NCI-H2171 (cell line): ENCODE data around the gene SLC8A1.

Experiments used
- DNase-seq: peaks from one replicate; lab custom pipeline; 2025; lab: John Stamatoyannopoulos, UW

The SLC8A1 gene

DNA sequence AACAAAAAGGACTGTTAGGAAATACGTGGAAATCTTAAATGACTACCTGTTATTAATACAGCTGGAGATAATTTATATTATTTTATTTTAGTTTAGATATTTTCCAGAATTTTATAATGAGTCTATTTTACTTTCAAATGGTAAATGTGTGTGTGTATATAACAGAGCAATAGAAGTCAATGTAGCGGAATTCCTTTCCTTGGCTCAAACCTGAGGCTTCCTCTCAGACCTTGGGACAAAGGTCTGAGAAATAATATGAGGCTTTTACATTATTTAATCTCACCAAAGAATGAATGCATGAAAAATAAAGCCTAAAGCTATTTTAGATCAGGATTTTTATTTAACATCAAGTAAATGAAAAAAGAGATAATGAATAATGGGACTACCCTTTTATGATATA is 65.7 kb downstream of the SLC8A1 start:
- no peak for DNase-seq

DNA sequence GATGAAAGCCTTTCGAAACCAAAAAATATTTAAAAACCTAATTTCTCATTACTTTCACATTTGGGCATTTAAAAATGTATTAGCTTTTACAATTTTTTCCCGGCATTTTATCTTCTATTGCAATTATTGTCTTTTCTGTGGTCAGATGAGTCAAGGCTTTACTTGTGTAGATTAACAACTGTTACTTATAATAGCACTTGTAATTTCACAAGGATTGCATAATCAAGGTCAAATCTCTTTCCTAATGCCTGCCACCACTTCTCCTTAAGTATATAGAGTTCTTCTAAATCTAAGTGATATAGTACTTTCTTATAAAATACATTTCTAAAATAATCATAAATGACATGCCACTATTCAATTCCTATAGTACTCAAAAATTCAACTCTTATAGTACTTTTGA is 67.2 kb downstream of the SLC8A1 start:
- no peak for DNase-seq

DNA sequence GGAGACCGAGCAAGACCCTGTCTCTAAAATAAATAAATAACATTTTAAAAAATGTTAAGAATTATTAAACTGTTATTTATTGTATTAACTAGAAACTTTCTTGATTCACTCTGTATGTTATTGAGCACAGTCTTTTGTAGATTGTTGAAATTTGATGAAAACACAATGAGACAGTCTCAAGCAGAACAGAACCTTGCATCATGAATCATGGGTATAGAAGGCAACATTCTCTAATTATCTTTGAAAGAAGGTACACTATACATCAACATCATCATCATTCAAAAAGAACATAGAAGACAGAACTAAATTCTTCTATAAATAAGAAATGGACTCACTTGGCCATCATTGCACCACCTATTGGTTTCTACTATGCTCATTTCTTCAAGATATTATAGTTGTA is 67.7 kb downstream of the SLC8A1 start:
- DNase-seq, result no peak

DNA sequence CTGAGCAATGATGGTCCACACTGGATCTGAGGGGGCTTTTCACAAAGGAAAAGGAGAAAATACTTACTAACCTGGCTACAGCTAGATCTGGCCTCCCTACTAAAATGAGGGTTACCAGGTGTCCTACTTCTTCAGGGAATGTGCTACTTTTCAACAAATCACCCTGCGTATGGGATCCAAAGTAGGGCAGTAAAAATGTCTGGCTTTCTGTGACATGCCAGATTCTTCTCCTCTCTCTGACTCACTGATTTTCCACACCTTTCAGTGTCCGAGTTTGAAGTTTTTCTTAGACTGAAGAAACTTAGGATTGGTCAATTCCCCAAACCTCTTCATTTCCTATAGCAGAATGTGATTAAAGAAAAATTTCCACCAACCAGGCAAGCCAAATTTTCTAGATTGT is 71.2 kb downstream of the SLC8A1 start:
- no peak for DNase-seq

DNA sequence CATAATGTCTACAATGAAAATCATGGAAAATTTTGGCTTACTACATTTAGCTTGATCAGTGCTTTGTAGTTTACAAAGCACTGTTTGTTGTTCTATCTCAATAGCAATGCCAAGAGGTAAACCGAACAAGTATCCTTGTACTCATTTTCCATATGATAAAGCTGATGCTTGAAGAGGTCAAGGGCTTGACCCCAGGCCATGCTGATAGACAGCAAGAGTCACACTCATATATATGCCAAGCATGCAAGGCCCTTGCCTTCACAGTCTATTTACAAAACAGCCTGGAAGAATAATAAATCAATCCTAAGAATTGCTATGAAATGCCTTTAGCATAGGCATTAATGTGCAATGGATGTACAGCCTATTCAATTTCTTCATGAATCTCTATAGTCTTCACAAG is 71.8 kb downstream of the SLC8A1 start:
- DNase-seq, result no peak

DNA sequence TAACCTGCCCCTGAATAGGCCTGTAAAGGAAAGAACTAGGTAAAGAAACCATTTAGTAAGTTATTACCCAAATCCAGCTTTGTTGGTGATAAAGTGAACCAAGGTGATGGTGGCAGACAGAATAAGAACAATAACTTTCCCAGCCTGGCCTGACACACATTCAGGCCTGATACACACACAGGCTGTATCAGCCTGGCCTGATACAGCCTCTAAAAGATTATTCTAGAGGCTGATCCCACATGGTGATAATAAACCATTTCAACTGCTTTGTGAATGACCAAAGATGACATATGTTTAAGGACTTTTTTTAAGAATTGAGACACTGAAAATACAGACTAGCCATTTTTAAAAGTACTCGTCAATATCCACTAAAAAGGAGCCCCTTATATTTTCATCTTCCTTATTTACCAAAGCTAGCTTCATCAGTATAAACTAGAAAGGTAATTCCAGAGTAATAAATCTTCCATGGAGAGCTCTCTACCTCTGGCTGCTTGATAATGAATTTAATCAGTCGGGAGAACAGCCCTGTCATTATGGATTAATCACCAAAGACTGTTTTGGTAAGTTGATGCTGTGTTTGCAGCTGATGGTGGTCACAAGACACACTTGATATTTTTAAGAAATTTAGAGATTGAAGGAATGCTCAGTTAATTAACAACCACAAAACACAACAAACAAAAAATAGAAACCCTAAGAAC is 77.2 kb downstream of the SLC8A1 start:
- DNase-seq, result no peak

DNA sequence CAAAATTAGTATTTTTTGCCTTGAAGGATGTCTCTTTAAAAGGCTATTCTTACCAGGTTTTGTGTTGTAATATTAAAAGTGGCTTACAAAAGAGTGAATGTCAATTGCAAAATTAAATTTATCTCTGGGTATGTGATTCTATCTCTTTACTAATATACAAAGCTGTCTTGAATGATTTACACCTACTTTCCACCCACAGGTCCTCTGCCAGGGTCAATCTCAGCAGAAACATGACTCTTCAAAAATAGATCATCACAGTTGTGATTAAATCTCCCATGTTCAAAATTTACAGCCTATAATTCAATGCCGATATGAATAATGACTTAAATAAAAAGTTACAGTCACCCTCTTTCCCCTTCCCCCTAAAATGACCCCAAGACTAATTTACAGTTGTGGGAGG is 78.8 kb downstream of the SLC8A1 start:
- DNase-seq, result no peak

DNA sequence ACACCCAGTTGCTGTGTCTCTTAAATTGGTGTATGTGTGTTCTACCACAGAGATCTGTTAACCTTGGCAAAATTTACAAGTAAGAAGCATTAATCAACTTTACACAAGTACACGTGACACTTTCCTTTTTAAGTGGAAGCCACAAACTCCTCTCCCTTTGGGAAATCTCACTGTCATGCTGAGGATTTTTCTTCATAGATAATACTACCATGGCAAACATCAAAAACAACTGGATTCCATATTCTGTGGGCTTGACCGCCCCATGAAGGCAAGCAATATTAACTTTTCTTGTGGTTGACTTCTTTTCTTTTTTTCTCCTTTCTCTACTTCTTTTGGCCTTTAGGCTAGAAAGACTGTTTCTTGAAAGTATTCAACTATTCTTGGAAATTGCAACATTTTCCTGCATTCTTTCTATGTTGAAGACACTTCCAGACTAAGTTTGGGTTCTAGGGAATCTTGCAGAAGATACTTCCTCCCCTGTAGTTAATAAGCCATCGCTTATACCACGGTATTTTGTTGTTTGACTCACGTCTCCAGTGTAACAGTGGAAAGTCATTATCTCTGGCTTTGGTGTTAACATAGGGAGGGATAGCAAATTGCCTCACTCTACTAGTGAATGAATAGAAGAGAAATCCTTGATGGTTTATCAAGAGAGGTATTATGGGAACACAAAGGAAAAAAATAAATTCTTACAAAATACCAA is 79.5 kb downstream of the SLC8A1 start:
- DNase-seq, result no peak

DNA sequence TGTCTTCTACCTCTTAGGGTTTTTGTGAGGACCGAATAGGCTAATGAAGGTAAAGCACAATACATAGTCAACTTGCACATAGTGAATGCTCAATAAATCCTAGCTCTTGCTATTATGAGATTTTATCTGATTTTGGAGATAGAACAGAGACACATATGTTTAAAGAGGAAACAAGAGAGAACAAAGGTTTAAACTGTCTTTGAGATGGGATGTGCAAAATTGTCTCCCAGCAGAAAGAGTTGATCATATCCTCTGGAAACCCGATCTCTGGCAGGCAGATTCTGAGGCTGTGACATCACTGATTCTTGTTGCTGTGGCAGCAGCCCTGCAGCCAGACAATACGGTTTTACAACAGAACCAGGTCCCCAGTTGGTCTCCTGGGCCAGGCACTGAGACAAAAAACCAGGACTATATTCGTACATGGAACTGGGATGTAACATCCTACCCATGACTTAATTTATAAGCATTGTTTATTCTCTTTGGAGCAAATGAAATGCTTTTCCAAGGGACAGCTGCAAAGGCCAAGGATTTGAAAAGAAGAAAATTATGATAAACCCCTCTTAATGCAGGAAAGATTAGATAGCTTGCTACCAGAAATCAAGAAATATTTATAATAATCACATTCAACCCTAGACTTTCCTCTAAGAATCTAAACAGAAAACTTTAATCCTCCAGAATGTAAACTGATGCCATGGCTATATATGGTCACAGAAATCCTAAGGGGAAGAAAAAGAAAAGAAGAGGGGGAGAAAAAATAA is 80.2 kb downstream of the SLC8A1 start:
- no peak for DNase-seq

DNA sequence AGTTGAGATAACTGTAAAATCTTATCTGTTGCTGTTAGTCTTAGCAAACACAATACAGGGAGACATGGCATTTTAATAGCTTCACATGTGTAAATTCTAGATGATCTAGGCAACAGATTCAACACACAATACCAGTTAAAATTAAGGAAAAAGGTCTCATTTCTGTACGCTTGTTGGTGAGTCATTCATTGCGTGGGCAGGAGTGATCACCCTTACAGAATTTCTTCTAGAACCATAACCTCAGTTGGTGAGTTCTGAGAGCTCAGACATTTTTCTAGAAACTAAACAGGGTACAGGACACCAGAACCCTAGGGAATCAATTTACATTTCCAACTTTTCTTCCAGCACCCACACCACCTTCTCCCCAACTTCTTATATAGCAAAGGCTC is 81.9 kb downstream of the SLC8A1 start:
- no peak for DNase-seq

DNA sequence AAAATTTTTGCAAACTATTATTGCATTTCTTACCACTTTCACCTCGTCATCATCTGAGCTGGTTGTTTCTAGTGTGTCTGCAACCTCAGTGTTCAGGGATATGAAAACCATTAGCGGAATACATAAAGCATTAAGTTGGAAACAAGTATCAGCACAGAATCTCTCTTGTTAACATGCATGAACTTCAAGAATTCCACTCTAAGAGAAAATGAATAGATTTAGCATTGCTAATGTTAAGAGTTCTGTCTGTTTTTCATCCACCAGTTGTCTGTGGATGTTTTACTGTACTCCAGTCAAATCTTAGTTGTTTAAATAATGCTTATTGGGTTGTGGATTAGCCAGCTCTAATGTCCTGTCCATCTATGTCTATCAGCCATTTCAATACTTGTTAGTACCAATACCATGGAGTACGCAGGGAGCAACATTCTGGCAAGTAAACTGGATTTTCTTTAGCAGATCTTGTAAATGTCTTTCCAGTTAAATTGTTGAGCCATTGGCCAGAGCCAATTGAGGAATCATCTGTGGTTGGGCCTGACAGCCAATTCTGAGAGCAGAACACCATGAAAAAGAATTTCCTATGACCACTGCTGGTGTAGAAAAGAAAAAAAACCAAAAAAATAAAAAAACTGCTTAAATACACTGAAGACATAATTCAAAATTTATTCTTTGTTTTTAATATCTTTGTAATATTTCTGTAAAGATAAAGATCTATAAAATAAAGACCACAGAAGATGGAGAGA is 82.5 kb downstream of the SLC8A1 start:
- DNase-seq, result no peak

DNA sequence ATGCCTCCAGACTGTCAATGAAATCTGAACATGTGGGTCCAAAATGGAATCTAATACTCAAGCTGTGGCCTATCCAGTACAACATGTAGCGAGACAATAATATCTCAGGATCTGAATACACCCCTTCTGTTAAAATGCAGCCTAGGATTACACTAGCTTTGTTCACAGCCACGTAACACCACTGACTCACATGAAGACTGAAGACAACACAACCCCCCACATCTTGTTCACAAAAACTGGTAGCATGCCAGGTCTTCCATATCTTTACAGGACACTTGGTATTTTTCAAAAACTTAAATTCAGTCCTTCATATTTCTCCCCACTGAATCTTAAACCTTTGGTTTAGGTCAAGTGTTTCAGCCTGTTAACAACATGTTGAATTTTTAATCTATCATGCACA is 84.2 kb downstream of the SLC8A1 start:
- no peak for DNase-seq

DNA sequence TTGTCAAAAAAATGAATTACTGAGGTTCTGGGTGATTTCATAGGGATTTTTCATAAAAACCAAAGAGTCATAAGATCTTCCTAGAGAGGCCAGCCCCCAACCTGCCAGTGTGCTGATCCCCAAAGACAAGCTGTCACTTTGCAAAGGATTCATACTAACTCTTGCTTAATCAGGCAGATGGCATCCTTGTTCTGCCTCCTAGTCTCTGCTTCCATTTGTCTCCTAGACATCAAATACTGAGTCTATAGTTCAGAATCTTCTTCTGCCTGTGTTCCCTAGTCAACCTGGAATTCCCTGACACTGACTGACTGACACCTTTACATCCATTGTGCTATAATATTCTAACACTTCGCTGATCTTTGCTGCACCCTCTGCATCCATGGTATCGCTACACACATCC is 84.9 kb downstream of the SLC8A1 start:
- no peak for DNase-seq

DNA sequence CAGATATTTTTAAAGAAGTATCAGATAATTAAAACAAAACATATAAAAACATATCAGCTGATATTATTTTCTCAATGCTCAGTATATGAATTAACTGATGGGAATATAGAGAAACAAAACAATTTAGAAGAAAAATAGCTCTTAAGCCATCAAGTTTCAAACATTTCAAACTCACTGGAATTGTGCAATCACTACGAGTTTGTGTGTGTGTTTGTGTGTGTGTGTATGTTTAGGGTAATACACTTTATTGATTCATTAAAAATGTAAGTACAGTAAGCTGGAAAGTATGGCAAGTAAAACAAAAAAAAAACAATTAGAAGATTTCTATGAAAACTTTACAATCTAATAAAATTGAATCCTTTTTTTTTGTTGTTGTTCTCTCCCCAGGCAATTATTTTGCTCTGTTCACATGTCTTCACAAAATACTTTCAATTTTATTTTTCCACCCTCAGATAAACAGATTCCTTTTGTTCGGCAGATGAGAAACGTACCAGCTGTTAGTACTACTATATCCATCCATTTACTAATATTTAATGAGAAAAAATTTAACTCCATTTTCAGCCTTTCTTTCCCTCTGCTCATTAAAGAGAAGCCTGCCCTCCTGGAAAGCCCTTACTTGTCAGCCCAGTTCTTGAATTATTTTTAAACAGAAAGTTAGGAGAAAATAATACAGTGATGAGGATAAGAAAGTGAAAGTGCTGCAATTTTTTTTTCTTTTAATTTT is 87.6 kb downstream of the SLC8A1 start:
- DNase-seq, result no peak

DNA sequence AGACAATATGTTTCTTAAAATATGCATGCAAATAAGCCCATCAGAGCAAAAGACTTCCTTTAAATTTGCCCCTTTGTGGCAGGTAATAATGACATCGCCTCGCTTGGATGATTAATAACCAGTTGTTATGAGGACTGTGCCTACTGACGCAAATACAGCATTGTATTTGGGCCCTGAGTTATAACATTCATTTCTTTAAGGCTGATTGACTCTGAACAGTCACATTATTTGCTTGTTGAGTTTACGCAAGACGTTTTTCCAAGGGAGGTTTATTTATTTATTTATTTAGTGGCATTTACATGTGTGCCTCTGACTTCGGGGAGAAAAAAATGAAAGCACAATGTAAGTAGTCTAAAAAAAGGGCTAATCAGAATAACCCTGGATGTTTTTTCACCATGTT is 88.3 kb downstream of the SLC8A1 start:
- no peak for DNase-seq

DNA sequence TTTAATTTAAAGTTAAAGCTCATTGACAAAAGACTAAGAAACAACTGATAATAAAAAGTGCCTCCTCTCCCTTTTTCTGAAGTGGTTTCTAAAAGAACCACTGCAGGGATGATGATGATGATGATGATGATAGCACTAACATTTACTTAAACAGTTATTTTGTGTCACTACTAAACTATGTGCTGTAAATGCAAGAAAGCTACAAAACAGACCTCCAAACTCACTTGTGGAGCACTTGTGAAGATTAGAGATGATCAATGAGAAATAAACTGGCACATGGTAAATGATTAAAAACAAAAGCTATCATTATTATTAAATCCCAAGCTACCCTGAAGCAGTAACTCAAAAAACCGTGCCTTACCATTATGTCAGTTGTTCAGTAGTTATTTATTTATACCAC is 88.7 kb downstream of the SLC8A1 start:
- DNase-seq, result no peak

DNA sequence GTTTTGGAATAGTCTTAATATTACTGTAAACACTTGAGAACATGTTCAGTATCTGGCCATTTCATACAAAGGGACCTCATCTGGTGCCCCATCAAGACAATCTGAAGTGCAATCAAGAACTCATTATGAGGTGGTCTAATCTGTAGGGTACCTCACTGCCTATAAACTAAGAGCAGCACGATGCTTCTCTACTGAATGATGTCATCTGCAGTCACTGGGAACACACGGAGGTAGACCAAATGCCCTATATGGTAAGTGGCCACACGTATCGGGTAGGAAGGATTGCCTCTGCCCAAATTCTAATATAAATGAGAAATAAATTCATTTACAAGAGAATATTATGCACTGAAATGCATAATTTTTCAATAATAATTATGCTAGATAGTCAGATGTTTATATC is 90.4 kb downstream of the SLC8A1 start:
- no peak for DNase-seq

DNA sequence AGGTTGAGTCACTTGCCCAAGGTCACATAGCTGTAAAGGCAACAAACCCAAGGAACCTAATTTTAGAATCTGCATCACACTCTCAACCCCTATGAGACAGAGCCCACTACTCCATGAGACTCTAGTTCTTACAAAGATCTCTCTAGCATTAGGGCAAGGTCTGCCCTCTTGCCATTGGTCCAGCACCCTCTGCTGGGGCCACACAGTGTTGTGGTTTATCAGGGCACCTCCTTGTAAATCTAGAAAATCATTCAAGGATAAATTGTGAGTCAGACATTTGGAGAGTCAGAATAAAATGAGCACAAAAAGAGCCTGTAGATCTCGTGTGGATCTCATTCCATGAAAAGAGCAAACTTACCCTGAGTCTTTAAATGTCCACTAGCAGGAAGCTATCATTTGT is 91.2 kb downstream of the SLC8A1 start:
- no peak for DNase-seq

DNA sequence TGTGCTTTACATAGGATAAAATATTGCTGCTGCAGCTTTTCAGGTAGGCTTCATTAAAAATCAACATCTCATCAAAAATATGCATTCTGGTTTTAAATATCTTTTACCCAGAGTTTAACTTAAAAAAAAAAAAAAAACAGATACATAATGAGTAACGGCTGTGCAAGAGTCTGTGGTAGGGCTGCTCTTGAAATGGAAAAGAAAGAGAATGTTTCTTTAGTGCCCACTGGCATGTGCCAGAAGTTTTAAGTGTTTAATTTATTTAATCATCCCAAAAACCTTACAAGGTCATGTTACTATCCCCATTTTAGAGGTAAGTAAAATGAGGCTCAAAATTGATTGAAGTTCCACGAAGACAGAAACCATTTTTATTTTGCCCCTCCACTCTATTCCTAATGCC is 92.1 kb downstream of the SLC8A1 start:
- no peak for DNase-seq

DNA sequence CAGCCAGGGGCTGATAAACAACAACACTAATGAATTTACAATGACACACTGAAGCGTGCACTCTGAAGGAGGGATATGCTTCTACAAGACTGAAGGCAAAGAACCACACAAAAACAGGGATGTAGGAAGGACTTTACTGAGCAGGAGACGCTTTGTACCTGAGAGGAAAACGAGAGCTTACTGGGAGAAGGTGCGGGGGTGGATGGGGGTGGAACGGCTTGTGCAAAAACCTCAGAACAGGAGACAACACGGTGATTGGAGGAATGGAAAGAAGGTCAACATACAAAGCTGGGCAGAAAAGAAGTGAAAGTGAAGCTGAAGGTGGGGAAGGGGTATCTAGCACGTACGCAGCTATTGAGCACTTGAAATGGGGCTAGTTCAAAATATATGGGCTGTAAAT is 93.1 kb downstream of the SLC8A1 start:
- DNase-seq, result no peak

DNA sequence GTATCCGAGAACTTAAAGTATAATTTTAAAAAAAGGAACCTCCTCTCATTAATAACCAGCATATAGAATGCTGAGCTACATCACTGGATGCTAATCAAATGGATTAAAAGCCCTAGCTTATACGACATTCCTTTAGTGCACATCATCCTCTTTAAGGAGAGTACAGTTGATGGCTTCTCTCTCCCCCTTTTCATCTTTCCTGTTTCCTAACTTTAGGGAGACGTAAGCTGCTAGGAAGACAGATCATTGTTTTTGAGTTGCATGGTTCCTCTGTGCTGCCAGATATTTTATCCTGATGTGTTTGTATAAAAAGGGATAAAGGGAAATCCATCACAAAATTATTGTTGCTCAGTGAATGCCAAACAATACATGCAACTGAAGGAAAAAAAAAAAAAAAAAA is 94.2 kb downstream of the SLC8A1 start:
- no peak for DNase-seq

DNA sequence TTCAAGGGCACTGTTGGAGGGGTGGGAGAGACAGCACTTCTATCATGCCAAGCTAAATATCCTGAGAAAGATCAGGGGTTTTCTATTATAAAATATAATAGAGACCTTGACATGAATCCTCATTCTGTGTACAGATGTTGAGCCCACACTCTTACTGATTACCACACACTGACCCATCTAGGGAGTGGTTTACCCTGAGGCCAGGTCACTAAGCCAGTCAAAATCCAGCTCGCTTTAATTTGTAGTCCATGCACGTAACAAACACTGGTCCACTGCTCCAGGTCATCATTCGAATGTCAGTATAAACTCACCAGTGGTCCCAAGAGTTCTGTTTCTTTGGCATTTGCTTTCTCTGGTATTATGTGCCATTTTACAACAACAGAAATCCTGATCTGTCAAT is 96.4 kb downstream of the SLC8A1 start:
- DNase-seq, result no peak
